GM21447 (cell line): ENCODE measurements around the gene IGSF9.

ENCODE experiments used
- ATAC-seq: cut with Tn5 transposase; IDR thresholded peaks from one replicate; pipeline ENCODE4 v1.9.1; 2021; ENCODE audit not compliant: unreplicated experiment

Gene IGSF9

GRCh38 chr1:159945483-159946241 is at the start of gene IGSF9:
Gene IGSF9 (minus strand): TSS chr1:159945613. CDS start chr1:159943454, 2,159 bp downstream.
- no peak for ATAC-seq

- ATAC-seq, result no peak
Measured at GRCh38 chr1:159994896-159995295, 49.5 kb upstream of the IGSF9 start.

- no peak for ATAC-seq
Measured at GRCh38 chr1:159993911-159994310, 48.5 kb upstream of the IGSF9 start.

GRCh38 chr1:159992161-159992560 is 46.7 kb upstream of the IGSF9 start:
- ATAC-seq, result no peak

- no peak for ATAC-seq
Measured at GRCh38 chr1:159991513-159991912, 46.1 kb upstream of the IGSF9 start.

- no peak for ATAC-seq
Measured at GRCh38 chr1:159990005-159990404, 44.6 kb upstream of the IGSF9 start.

GRCh38 chr1:159989581-159989980 is 44.2 kb upstream of the IGSF9 start:
- ATAC-seq, result no peak

GRCh38 chr1:159988006-159988405 is 42.6 kb upstream of the IGSF9 start:
- ATAC-seq, result no peak

GRCh38 chr1:159987186-159987585 is 41.8 kb upstream of the IGSF9 start:
- ATAC-seq, result no peak

- no peak for ATAC-seq
Measured at GRCh38 chr1:159986531-159986930, 41.1 kb upstream of the IGSF9 start.

- ATAC-seq, result no peak
Measured at GRCh38 chr1:159986093-159986492, 40.7 kb upstream of the IGSF9 start.

- no peak for ATAC-seq
Measured at GRCh38 chr1:159985473-159985872, 40.1 kb upstream of the IGSF9 start.

- no peak for ATAC-seq
Measured at GRCh38 chr1:159983681-159984080, 38.3 kb upstream of the IGSF9 start.

GRCh38 chr1:159982280-159982679 is 36.9 kb upstream of the IGSF9 start:
- no peak for ATAC-seq

- ATAC-seq, result no peak
Measured at GRCh38 chr1:159981351-159982055, 36.1 kb upstream of the IGSF9 start.

GRCh38 chr1:159980786-159981185 is 35.4 kb upstream of the IGSF9 start:
- ATAC-seq, result no peak

GRCh38 chr1:159980076-159980475 is 34.7 kb upstream of the IGSF9 start:
- no peak for ATAC-seq

- ATAC-seq, result no peak
Measured at GRCh38 chr1:159979257-159979656, 33.8 kb upstream of the IGSF9 start.

GRCh38 chr1:159978107-159978398 is 32.6 kb upstream of the IGSF9 start:
- ATAC-seq, result no peak

GRCh38 chr1:159977364-159978106 is 32.1 kb upstream of the IGSF9 start:
- ATAC-seq, result no peak

- no peak for ATAC-seq
Measured at GRCh38 chr1:159974350-159974965, 29.0 kb upstream of the IGSF9 start.
